Measurements from ENCODE around the gene SLC66A1. TPM values are rescaled to one million over a fixed set of nuclear protein-coding genes. Genes with fewer than 3 reads are reported as not detected.

The SLC66A1 gene
- polyA plus RNA-seq, 5 donors = 8.3 to 11.0 (median 8.6) TPM

GRCh38 chr1:19323987-19324664, 12.0 kb downstream of the SLC66A1 start:
- DNase-seq = no peak

- no peak for DNase-seq
Observed at GRCh38 chr1:19324665-19324990, 12.5 kb downstream of the SLC66A1 start.

DNA sequence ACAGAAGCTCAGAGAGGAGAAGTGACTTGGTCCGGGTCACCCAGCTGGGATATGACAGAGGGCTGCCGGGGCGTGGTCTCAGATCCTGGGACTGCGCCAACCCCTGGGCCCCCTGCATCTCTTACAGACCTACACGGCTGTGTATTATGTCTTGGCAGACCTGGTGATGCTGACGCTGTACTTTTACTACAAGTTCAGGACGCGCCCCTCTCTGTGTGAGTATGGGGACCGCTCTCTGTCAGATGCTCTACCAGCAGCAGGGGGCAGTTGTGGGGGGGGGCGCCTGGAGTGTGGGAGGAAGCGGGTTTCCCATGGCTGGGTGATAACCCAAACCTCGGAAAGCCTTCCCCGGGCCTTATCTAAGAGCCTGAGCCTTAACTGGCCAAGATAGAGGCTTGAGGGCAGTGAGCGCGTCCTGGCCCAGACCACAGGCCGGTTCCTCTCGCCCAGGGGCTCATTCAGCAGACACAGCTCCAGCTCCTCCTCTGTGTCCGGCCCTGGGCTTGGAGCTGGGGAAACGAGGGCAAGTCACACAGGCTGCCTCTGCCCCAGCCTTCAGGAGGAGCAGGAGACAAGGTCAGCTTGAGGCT, 13.3 kb downstream of the SLC66A1 start:
- no peak for DNase-seq

GRCh38 chr1:19325958-19326747, 14.0 kb downstream of the SLC66A1 start:
- DNase-seq = no peak

GRCh38 chr1:19326748-19327065, 14.6 kb downstream of the SLC66A1 start:
- no peak for DNase-seq

DNA sequence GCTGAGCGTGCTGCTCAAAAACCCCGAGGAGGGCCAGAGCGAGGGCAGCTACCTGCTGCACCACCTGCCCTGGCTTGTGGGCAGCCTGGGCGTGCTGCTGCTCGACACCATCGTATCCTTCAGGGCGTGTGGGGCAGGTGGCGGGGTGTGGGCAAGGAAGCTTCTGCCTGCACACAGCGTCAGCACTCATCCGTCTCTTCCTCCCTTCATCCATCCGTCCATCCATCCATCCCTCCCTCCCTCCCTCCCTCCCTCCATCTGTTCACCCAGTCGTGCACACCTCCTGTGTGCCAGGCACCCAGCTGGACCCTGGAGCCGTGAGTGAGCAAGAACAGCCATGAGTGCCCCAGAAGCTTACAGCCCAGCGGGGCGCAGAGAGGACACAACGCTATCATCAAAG, 15.2 kb downstream of the SLC66A1 start:
- no peak for DNase-seq

DNA sequence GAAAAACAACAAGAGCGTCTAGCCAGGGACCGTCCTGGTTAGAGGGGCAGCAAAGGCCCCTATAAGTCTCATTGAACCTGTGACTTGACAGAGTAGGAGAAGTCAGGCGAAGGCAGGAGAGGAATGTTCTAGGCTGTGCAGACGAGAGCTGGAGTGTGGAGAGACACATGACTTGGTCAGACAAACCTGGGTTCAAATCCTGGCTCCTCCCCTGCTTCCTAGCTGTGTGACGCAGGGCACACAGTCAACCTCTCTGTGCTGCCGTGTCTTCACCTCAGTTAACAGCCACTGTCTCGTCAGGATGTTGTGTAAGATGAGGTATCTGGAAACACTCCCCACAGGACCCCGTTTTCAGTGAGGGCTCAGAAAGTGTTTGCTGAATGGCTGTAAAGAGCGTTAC, 15.6 kb downstream of the SLC66A1 start:
- DNase-seq = no peak

DNA sequence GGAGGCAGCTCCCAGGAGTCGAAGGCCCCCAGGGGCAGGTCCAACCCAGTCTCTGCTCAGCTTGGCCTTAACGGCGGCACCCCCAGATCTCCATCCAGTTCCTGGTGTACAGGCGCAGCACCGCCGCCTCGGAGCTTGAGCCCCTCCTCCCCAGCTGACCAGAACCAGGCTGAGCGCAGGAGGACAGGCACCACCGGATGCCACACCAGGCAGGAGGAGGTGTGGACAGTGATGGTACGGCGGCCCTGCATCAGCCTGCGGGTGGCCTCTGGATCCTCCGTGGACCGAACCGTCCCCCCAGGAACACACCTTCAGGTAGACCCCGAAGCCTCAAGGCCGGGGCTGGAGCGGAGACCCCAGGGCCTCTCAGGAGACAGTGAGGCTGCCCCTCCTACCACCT, 16.4 kb downstream of the SLC66A1 start:
- DNase-seq = no peak

- DNase-seq = no peak
Observed at GRCh38 chr1:19329188-19329587, 17.1 kb downstream of the SLC66A1 start.

- DNase-seq = no peak
Observed at GRCh38 chr1:19329611-19330010, 17.5 kb downstream of the SLC66A1 start.

DNA sequence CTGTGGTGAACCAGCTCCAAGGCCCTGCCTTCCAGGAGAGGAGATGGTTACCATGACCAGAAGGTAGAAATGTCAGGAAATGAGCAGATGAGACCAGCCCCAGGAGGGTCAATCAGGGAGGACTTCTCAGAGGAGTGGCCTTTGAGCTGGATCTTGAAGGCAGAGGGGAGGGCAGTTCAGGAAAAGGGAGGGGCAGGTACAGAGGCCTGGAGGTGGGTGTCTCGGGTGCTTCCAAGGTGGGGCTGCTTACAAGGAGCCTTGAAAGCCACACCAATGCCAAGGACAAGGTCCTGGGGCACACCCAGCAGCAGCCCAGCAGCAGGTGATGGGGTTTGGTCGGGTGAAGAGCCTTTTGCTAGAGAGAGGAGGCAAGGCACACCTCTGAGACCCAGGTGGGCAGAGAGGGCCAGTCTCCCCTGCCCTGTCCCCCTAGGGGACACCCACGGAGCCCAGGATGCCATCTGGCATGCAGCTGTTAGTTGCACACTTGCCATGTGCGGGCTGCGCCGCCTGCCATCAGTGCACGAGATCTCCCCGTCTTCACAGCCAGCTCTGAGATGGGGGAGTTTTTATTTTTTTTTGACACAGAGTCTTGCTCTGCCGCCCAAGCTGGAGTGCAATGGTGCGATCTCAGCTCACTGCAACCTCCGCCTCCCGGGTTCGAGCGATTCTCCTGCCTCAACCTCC, 18.5 kb downstream of the SLC66A1 start:
- DNase-seq = no peak

- no peak for DNase-seq
Observed at GRCh38 chr1:19331262-19331878, 19.2 kb downstream of the SLC66A1 start.

GRCh38 chr1:19332832-19333231, 20.7 kb downstream of the SLC66A1 start:
- no peak for DNase-seq

GRCh38 chr1:19333587-19334354, 21.6 kb downstream of the SLC66A1 start:
- no peak for DNase-seq

- no peak for DNase-seq
Observed at GRCh38 chr1:19336543-19336942, 24.4 kb downstream of the SLC66A1 start.

DNA sequence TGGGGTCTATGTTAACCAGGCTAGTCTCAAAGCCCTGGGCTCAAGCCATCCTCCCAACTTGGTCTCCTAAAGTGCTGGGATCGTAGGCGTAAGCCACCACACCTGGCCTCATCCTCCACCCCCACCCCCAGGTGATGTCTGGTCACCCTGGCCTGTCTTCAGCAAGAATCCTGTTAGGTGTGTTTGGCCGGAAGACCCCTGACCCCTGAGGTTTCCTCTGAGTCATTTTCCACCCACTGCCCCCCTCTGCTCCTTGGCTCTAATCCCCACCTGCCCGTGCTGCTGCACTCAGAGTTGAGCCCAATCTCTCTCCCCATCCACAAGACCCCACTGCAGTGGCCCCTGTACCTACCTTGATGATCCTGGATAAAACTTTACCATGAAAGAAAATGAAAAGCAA, 25.2 kb downstream of the SLC66A1 start:
- DNase-seq = no peak

DNA sequence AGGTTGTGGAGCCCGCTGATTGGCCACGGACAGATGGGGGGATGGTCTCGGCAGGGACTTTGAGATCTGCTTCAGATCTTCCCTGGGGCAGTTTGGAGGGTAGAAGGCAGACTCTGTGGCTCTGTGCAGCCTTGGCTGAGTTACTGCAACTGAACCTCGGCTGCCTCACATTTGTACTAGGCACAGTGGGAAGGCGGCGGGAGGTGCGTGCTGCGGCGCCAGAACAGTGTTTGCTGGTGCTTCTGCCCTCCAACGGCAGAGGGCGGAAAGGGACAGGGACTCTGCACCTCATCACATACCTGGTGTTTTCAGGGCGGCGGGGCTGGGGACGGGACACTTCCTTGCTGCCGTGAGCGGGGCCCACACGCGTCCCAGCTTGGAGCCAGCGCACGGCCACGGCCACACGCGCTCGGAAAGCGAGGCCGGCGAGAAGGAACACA, 26.2 kb downstream of the SLC66A1 start:
- DNase-seq = no peak

DNA sequence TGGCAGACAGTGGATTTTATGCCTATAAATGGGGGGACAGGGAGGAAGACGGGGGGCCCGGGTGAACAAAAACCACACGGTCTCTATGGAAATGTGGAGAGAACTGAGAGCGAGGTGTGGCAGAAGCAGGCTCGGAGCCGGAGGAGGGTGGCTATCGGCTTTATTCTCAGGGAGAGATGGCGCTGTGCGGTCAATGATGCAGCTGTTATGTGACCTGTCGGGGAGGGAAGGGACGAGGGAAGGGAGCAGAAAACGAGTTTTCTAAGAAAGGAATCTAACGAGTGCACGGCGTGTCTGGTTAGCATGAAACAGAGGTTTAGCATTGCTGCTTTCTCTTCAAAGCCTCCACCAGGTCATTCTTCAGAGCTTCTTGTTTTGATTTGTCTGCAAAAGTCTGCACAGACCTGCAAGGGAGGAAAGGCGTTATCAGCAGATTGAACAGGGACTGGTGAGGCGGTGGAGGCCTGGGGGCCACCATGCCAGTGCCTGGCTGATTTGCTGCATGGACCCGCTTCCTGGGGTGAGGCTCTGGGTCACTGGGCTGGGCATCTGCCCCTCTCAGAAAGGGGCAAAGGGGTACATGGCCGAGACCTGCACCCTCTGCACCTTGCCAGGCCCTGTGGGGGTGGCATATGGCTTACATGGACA, 27.2 kb downstream of the SLC66A1 start:
- no peak for DNase-seq

- no peak for DNase-seq
Observed at GRCh38 chr1:19340387-19340937, 28.3 kb downstream of the SLC66A1 start.

- DNase-seq = no peak
Observed at GRCh38 chr1:19341201-19342061, 29.3 kb downstream of the SLC66A1 start.
